ENCODE measurements around the gene B4GALNT4. TPM values are rescaled to one million over a fixed set of nuclear protein-coding genes. Genes with fewer than 3 reads are reported as not detected.
"Not testable (repeated sequence)": the region's sequence is repeated elsewhere in the genome, so short reads cannot be mapped to it uniquely, and the experiment has no call there.

The B4GALNT4 gene
- total and polyA plus RNA-seq, 9 donors, result 12.9 to 34.1 (median 20.6) TPM

- H3K36me3 ChIP-seq (ENCODE audit: control insufficient read depth, insufficient read depth, low read length), result no peaks in the 10 kb centered on the region
- no peak overlapping the region for H3K27ac ChIP-seq (ENCODE audit: low read length)
- DNase-seq, result no peak
- no peaks in the 10 kb centered on the region for H3K27me3 ChIP-seq (ENCODE audit: control insufficient read depth, insufficient read depth, low read length)
- H3K4me3 ChIP-seq (ENCODE audit: low read length), result no peak overlapping the region
- 94% methylated on average over 13 of the region's 13 CpGs for WGBS (ENCODE audit: insufficient coverage)
- peaks cover 57% of the 10 kb centered on the region for H3K4me1 ChIP-seq (ENCODE audit: control insufficient read depth, insufficient read depth, low read length)
- peaks cover under 1% of the 10 kb centered on the region for H3K9me3 ChIP-seq (replicated peaks; ENCODE audit: control insufficient read depth, low read depth, low read length)
Observed at GRCh38 chr11:328012-328411, 41.3 kb upstream of the B4GALNT4 start.

DNA sequence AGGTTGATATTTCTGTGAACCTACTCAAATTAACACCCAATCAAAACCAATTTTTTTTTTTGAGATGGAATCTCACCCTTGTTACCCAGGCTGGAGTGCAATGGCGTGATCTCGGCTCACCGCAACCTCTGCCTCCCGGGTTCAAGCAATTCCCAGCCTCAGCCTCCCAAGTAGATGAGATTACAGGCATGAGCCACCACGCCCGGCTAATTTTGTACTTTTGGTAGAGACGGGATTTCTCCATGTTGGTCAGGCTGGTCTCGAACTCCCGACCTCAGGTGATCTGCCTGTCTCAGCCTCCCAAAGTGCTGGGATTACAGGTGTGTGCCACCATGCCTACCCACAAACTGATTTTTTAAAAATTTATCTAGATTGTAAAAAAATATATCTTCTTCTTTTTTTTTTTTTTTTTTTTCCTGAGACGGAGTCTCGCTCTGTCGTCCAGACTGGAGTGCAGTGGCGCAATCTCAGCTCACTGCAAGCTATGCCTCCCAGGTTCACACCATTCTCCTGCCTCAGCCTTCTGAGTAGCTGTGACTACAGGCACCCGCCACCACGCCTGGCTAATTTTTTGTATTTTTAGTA is 40.7 kb upstream of the B4GALNT4 start:
- not testable (repeated sequence) for DNase-seq; H3K4me3 ChIP-seq (ENCODE audit: low read length); H3K9me3 ChIP-seq (replicated peaks; ENCODE audit: control insufficient read depth, low read depth, low read length); H3K27ac ChIP-seq (ENCODE audit: low read length); H3K27me3 ChIP-seq (ENCODE audit: control insufficient read depth, insufficient read depth, low read length); H3K36me3 ChIP-seq (ENCODE audit: control insufficient read depth, insufficient read depth, low read length)
- WGBS (ENCODE audit: insufficient coverage), result no CpG with 5 or more reads among the region's 15 CpGs
- H3K4me1 ChIP-seq (ENCODE audit: control insufficient read depth, insufficient read depth, low read length), result peaks cover 55% of the 10 kb centered on the region

GRCh38 chr11:329886-330253 is 39.4 kb upstream of the B4GALNT4 start:
- no peak overlapping the region for H3K27ac ChIP-seq (ENCODE audit: low read length)
- H3K4me3 ChIP-seq (ENCODE audit: low read length), result no peak overlapping the region
- peaks cover 4% of the 10 kb centered on the region for H3K9me3 ChIP-seq (replicated peaks; ENCODE audit: control insufficient read depth, low read depth, low read length)
- no CpG with 5 or more reads among the region's 2 CpGs for WGBS (ENCODE audit: insufficient coverage)
- no peaks in the 10 kb centered on the region for H3K27me3 ChIP-seq (ENCODE audit: control insufficient read depth, insufficient read depth, low read length)
- no peaks in the 10 kb centered on the region for H3K36me3 ChIP-seq (ENCODE audit: control insufficient read depth, insufficient read depth, low read length)
- peaks cover 54% of the 10 kb centered on the region for H3K4me1 ChIP-seq (ENCODE audit: control insufficient read depth, insufficient read depth, low read length)
- DNase-seq, result no peak

GRCh38 chr11:330307-330693 is 39.0 kb upstream of the B4GALNT4 start:
- DNase-seq, result no peak
- Histone ChIP-seq H3K27me3 (ENCODE audit: control insufficient read depth, insufficient read depth, low read length) (no peaks in the 10 kb centered on the region), H3K4me1 (ENCODE audit: control insufficient read depth, insufficient read depth, low read length) (peaks cover 57% of the 10 kb centered on the region), H3K4me3 (ENCODE audit: low read length) (no peak overlapping the region), H3K36me3 (ENCODE audit: control insufficient read depth, insufficient read depth, low read length) (no peaks in the 10 kb centered on the region), H3K27ac (ENCODE audit: low read length) (no peak overlapping the region), H3K9me3 (replicated peaks; ENCODE audit: control insufficient read depth, low read depth, low read length) (peaks cover 4% of the 10 kb centered on the region)
- 58% methylated on average over 11 of the region's 14 CpGs for WGBS (ENCODE audit: insufficient coverage)

DNA sequence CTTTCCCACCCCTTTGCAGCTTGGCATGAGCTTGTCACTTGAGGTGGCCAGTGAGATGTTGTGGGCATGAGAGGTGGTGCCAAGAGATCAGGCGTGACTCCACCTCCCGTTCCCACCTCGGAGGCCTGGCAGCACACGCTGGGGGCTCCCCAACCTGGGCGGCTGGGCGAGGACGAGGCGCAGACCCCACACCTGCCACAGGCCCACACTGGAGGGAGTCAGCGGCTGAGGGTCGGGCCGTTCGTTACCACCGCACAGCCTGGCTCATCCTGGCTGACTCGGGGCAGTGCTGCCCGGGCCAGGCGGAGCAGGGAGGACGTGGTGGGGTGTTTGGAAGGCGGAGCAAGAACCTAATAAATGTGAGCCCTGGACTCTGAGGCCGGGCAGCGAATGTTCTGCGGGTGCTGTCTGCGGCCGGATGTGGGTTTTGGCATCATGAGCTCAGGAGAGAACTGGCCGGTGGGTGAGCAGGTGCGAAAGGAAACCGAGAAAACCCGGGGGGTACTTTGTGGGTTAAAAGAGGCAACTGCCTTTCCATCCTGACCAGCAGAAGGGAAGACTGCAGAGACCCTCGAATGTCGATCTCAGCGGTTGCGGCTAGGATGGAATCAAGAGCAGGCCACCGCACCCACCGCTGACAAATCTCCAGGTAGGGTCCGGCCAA is 38.5 kb upstream of the B4GALNT4 start:
- H3K36me3 ChIP-seq (ENCODE audit: control insufficient read depth, insufficient read depth, low read length), result no peaks in the 10 kb centered on the region
- H3K27me3 ChIP-seq (ENCODE audit: control insufficient read depth, insufficient read depth, low read length), result no peaks in the 10 kb centered on the region
- WGBS (ENCODE audit: insufficient coverage), result 82% methylated on average over 27 of the region's 34 CpGs
- H3K27ac ChIP-seq (ENCODE audit: low read length), result no peak overlapping the region
- no peak for DNase-seq
- H3K4me1 ChIP-seq (ENCODE audit: control insufficient read depth, insufficient read depth, low read length), result peaks cover 57% of the 10 kb centered on the region
- H3K4me3 ChIP-seq (ENCODE audit: low read length), result no peak overlapping the region
- H3K9me3 ChIP-seq (replicated peaks; ENCODE audit: control insufficient read depth, low read depth, low read length), result peaks cover 4% of the 10 kb centered on the region

GRCh38 chr11:331358-332060 is 37.8 kb upstream of the B4GALNT4 start:
- peaks cover 4% of the 10 kb centered on the region for H3K9me3 ChIP-seq (replicated peaks; ENCODE audit: control insufficient read depth, low read depth, low read length)
- no peaks in the 10 kb centered on the region for H3K27me3 ChIP-seq (ENCODE audit: control insufficient read depth, insufficient read depth, low read length)
- no peak overlapping the region for H3K27ac ChIP-seq (ENCODE audit: low read length)
- 76% methylated on average over 17 of the region's 19 CpGs for WGBS (ENCODE audit: insufficient coverage)
- no peak for DNase-seq
- peaks cover 57% of the 10 kb centered on the region for H3K4me1 ChIP-seq (ENCODE audit: control insufficient read depth, insufficient read depth, low read length)
- H3K36me3 ChIP-seq (ENCODE audit: control insufficient read depth, insufficient read depth, low read length), result no peaks in the 10 kb centered on the region
- H3K4me3 ChIP-seq (ENCODE audit: low read length), result no peak overlapping the region

GRCh38 chr11:332651-333480 is 36.4 kb upstream of the B4GALNT4 start:
- WGBS (ENCODE audit: insufficient coverage), result 89% methylated on average over 19 of the region's 23 CpGs
- peaks cover 4% of the 10 kb centered on the region for H3K9me3 ChIP-seq (replicated peaks; ENCODE audit: control insufficient read depth, low read depth, low read length)
- H3K4me1 ChIP-seq (ENCODE audit: control insufficient read depth, insufficient read depth, low read length), result peaks cover 54% of the 10 kb centered on the region
- no peak overlapping the region for H3K4me3 ChIP-seq (ENCODE audit: low read length)
- H3K27me3 ChIP-seq (ENCODE audit: control insufficient read depth, insufficient read depth, low read length), result no peaks in the 10 kb centered on the region
- no peak overlapping the region for H3K27ac ChIP-seq (ENCODE audit: low read length)
- DNase-seq, result no peak
- H3K36me3 ChIP-seq (ENCODE audit: control insufficient read depth, insufficient read depth, low read length), result no peaks in the 10 kb centered on the region

DNA sequence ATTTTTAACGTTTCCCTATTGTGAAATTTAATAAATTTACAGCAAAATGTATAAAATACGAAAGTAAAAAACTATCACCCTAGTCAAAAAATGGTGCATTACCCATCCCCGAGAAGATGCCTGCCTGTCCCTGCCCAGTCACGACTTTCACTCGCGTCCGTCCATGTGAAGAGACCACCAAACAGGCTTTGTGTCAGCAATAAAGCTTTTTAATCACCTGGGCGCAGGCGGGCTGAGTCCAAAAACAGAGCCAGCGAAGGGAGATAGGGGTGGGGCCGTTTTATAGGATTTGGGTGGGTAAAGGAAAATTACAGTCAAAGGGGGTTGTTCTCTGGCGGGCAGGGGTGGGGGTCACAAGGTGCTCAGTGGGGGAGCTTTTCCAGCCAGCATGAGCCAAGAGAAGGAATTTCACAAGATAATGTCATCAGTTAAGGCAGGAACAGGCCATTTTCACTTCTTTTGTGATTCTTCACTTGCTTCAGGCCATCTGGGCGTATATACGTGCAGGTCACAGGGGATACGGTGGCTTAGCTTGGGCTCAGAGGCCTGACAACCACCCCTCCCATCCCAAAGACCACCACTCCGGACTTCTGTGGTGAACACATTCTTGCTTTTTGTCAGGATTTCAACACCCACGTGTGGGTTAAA is 35.6 kb upstream of the B4GALNT4 start:
- H3K4me1 ChIP-seq (ENCODE audit: control insufficient read depth, insufficient read depth, low read length), result peaks cover 51% of the 10 kb centered on the region
- H3K9me3 ChIP-seq (replicated peaks; ENCODE audit: control insufficient read depth, low read depth, low read length); H3K27me3 ChIP-seq (ENCODE audit: control insufficient read depth, insufficient read depth, low read length); DNase-seq; H3K36me3 ChIP-seq (ENCODE audit: control insufficient read depth, insufficient read depth, low read length); H3K4me3 ChIP-seq (ENCODE audit: low read length): not testable (repeated sequence)
- WGBS (ENCODE audit: insufficient coverage), result 75% methylated on average over 11 of the region's 17 CpGs
- peak overlapping the region; percentile 97 for H3K27ac ChIP-seq (ENCODE audit: low read length)

- 18% methylated on average over 8 of the region's 25 CpGs for WGBS (ENCODE audit: insufficient coverage)
- peak; percentile 79 for DNase-seq
- Histone ChIP-seq H3K4me3 (ENCODE audit: low read length) (no peak overlapping the region), H3K36me3 (ENCODE audit: control insufficient read depth, insufficient read depth, low read length) (no peaks in the 10 kb centered on the region), H3K27ac (ENCODE audit: low read length) (peak overlapping the region; percentile 97), H3K27me3 (ENCODE audit: control insufficient read depth, insufficient read depth, low read length) (no peaks in the 10 kb centered on the region), H3K4me1 (ENCODE audit: control insufficient read depth, insufficient read depth, low read length) (peaks cover 51% of the 10 kb centered on the region), H3K9me3 (replicated peaks; ENCODE audit: control insufficient read depth, low read depth, low read length) (peaks cover 4% of the 10 kb centered on the region)
Observed at GRCh38 chr11:334264-334994, 34.9 kb upstream of the B4GALNT4 start.

Data from muscle of leg (tissue), 11 donors.